Body of pancreas (tissue), 4 donors: ENCODE data around the gene TM7SF3.

ENCODE experiments used
- CTCF ChIP-seq, 7 experiments: fragments of 450-650 bp in 4 of 7; fragments of 200-600 bp in 3 of 7; sonication (generic) in 3 of 7; IDR thresholded peaks; one replicate each; pipeline ENCODE4 v1.5.1; 2016 to 2019; ENCODE audit warnings: antibody characterized with exemption in 7 of 7
- POLR2A ChIP-seq, 3 donors: fragments of 450-650 bp; IDR thresholded peaks; one replicate each; pipeline ENCODE4 v1.6.1; 2016; ENCODE audit warnings: antibody characterized with exemption in 3 of 3, mild to moderate bottlenecking in 2 of 3

GRCh38 chr12:26987634-26988424 is 26.4 kb downstream of the TM7SF3 start:
- TF ChIP-seq CTCF (IDR thresholded peaks at IDR 0.05) (no peak), POLR2A (IDR thresholded peaks at IDR 0.05) (no peak)
